ENCODE results near the gene NSD2.

DNA sequence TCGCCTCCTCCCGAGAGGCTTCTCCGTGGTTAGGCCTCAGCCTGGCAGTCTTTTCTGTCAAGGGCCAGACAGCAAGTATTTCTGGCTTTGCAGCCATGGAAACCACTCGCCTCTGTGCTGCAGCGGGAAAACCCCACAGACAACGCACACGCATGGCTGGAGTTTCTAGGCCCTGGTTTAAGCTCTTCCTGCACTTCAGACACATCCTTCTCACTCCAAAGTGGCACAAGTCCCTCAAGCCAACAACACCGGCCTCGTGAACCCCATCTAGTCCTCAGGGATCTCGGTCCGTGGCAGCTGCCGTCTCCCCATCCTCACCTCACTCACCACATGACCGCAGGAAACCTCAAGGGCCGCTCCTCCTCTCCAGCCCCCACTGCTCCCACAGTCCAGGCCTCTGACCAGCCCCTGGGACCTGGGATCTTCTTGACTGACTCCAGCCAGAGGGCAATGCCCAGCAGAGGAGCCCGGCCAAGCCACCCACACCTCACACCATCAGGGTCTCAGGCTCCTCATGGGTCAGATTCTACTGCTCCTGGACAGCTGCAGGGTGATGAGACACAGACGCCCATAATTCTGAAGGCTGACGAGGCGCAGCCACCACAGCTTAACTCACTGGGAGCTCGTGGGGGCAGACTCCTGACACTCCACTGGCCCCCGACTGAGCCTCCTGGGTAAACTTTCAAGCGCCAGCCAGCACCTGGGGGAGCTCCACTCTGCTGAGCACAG, 37.0 kb upstream of the NSD2 start:
- no peak for TF ChIP-seq EP300 (IDR thresholded peaks at IDR 0.05)
- TF ChIP-seq, protein P1, sequence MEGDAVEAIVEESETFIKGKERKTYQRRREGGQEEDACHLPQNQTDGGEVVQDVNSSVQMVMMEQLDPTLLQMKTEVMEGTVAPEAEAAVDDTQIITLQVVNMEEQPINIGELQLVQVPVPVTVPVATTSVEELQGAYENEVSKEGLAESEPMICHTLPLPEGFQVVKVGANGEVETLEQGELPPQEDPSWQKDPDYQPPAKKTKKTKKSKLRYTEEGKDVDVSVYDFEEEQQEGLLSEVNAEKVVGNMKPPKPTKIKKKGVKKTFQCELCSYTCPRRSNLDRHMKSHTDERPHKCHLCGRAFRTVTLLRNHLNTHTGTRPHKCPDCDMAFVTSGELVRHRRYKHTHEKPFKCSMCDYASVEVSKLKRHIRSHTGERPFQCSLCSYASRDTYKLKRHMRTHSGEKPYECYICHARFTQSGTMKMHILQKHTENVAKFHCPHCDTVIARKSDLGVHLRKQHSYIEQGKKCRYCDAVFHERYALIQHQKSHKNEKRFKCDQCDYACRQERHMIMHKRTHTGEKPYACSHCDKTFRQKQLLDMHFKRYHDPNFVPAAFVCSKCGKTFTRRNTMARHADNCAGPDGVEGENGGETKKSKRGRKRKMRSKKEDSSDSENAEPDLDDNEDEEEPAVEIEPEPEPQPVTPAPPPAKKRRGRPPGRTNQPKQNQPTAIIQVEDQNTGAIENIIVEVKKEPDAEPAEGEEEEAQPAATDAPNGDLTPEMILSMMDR (IDR thresholded peaks at IDR 0.05) = no peak
- TF ChIP-seq POLR2A (IDR thresholded peaks at IDR 0.05) = no peak

Measured in ovary (tissue), 3 donors.